Midbrain (tissue), 1 donor: Measurements from ENCODE around the gene GNA14.
"Not testable (repeated sequence)": the region's sequence is repeated elsewhere in the genome, so short reads cannot be mapped to it uniquely, and the experiment has no call there.

Experiments
- DNase-seq: peaks from one replicate; lab custom pipeline; 2025; lab: John Stamatoyannopoulos, UW

GNA14 gene

GRCh38 chr9:77648234-77649108 lies at the start of gene GNA14:
TSS of gene GNA14 (minus strand) at chr9:77648322. CDS start at chr9:77647793, 529 bp downstream.
- peak; percentile 17 for DNase-seq

GRCh38 chr9:77697238-77697984 lies 49.3 kb upstream of the GNA14 start:
- DNase-seq, result no peak

- DNase-seq, result not testable (repeated sequence)
Measured at GRCh38 chr9:77690723-77691122, 42.6 kb upstream of the GNA14 start.

GRCh38 chr9:77690119-77690518 lies 42.0 kb upstream of the GNA14 start:
- DNase-seq, result not testable (repeated sequence)

GRCh38 chr9:77687737-77688136 lies 39.6 kb upstream of the GNA14 start:
- not testable (repeated sequence) for DNase-seq

- DNase-seq, result no peak
Measured at GRCh38 chr9:77680581-77680980, 32.5 kb upstream of the GNA14 start.

- DNase-seq, result no peak
Measured at GRCh38 chr9:77679661-77680368, 31.7 kb upstream of the GNA14 start.

- DNase-seq, result no peak
Measured at GRCh38 chr9:77679088-77679487, 31.0 kb upstream of the GNA14 start.

- DNase-seq, result peak; percentile 5
Measured at GRCh38 chr9:77677957-77678535, 29.9 kb upstream of the GNA14 start.

- peak; percentile 1 for DNase-seq
Measured at GRCh38 chr9:77677397-77677796, 29.3 kb upstream of the GNA14 start.

GRCh38 chr9:77673941-77674791 lies 26.0 kb upstream of the GNA14 start:
- no peak for DNase-seq

- DNase-seq, result no peak
Measured at GRCh38 chr9:77672183-77672582, 24.1 kb upstream of the GNA14 start.

- no peak for DNase-seq
Measured at GRCh38 chr9:77667151-77667550, 19.0 kb upstream of the GNA14 start.

GRCh38 chr9:77663754-77664153 lies 15.6 kb upstream of the GNA14 start:
- no peak for DNase-seq

- DNase-seq, result no peak
Measured at GRCh38 chr9:77661566-77662085, 13.5 kb upstream of the GNA14 start.

GRCh38 chr9:77659926-77660325 lies 11.8 kb upstream of the GNA14 start:
- no peak for DNase-seq

GRCh38 chr9:77651203-77651602 lies 3.1 kb upstream of the GNA14 start:
- no peak for DNase-seq

GRCh38 chr9:77649109-77649812 lies 1.1 kb upstream of the GNA14 start:
- peak; percentile 11 for DNase-seq

GRCh38 chr9:77647267-77648233 lies 572 bp downstream of the GNA14 start:
- DNase-seq, result no peak
